Keratinocyte (primary cell): ENCODE data around the gene ALG2. TPM values are rescaled to one million over a fixed set of nuclear protein-coding genes. Genes with fewer than 3 reads are reported as not detected.
A peak's percentile ranks its signal among the peaks of the same experiment; 100 is the strongest.

ENCODE experiments used
- DNase-seq: peaks from one replicate; pipeline ENCODE4 v3.0.0-alpha.2; 2011; ENCODE audit warnings: low read depth, missing footprints, low spot score
- FAIRE-seq: peaks from 2 replicates; lab custom pipeline; 2011; peaks lifted over from hg19 to GRCh38; lab: Jason Lieb, UNC
- H2AFZ ChIP-seq: 2 replicates; pipeline ENCODE4 v1.6.0; 2012; ENCODE audit warnings: low read length, control low read depth, inconsistent platforms; ENCODE audit not compliant: control insufficient read depth
- H3K27ac ChIP-seq: 2 replicates; pipeline ENCODE4 v1.5.1; 2011; ENCODE audit warnings: low read length; ENCODE audit not compliant: control insufficient read depth, insufficient read depth
- H3K27me3 ChIP-seq: 3 replicates; pipeline ENCODE4 v1.6.0; 2011; ENCODE audit warnings: low read length; ENCODE audit not compliant: control insufficient read depth, insufficient read depth; ENCODE audit errors: extremely low read depth
- H3K36me3 ChIP-seq, 2 experiments: 2 replicates in 1 of 2; 3 replicates in 1 of 2; pipeline ENCODE4 v1.5.1; 2011; ENCODE audit warnings: low read length in 2 of 2, mild to moderate bottlenecking in 1 of 2; ENCODE audit not compliant: control insufficient read depth in 2 of 2, insufficient read depth in 2 of 2; ENCODE audit errors: extremely low read depth in 1 of 2
- H3K4me1 ChIP-seq: 3 replicates; pipeline ENCODE4 v1.5.1; 2011; ENCODE audit warnings: low read length; ENCODE audit not compliant: control insufficient read depth, insufficient read depth; ENCODE audit errors: extremely low read depth
- H3K4me2 ChIP-seq: 3 replicates; pipeline ENCODE4 v1.6.0; 2011; ENCODE audit warnings: low read depth, low read length; ENCODE audit not compliant: control insufficient read depth, insufficient read depth; ENCODE audit errors: extremely low read depth
- H3K4me3 ChIP-seq, 3 experiments: fragments of 200-600 bp in 1 of 3; sonication (generic) in 1 of 3; 2 replicates in 2 of 3; 3 replicates in 1 of 3; pipeline ENCODE4 v1.5.1; 2011 to 2016; ENCODE audit warnings: low read length in 3 of 3, mild to moderate bottlenecking in 3 of 3, control low read depth in 2 of 3, inconsistent platforms in 1 of 3, low read depth in 1 of 3, mixed read lengths in 1 of 3, mixed run types in 1 of 3, moderate library complexity in 1 of 3; ENCODE audit not compliant: control insufficient read depth in 2 of 3, insufficient read depth in 2 of 3; ENCODE audit errors: extremely low read depth in 1 of 3
- H3K79me2 ChIP-seq: 2 replicates; pipeline ENCODE4 v1.6.0; 2012; ENCODE audit warnings: low read length; ENCODE audit not compliant: control insufficient read depth, insufficient read depth
- H3K9ac ChIP-seq: 3 replicates; pipeline ENCODE4 v1.6.0; 2011; ENCODE audit warnings: low read length; ENCODE audit not compliant: control insufficient read depth, insufficient read depth; ENCODE audit errors: extremely low read depth
- H3K9me1 ChIP-seq: 3 replicates; pipeline ENCODE4 v1.6.0; 2011; ENCODE audit warnings: low read length; ENCODE audit not compliant: control insufficient read depth, insufficient read depth; ENCODE audit errors: extremely low read depth
- H3K9me3 ChIP-seq: 2 replicates; pipeline ENCODE4 v1.5.1; 2012; ENCODE audit warnings: low read depth, low read length; ENCODE audit not compliant: control insufficient read depth
- H4K20me1 ChIP-seq: 3 replicates; pipeline ENCODE4 v1.6.0; 2011; ENCODE audit warnings: low read length; ENCODE audit not compliant: control insufficient read depth, insufficient read depth; ENCODE audit errors: extremely low read depth
- EZH2 ChIP-seq: IDR thresholded peaks from one replicate; pipeline ENCODE4 v1.6.1; 2012; ENCODE audit warnings: inconsistent platforms, mild to moderate bottlenecking, low read length, moderate library complexity
- dilution Hi-C: fragments of 300-500 bp; cut with MboI; formaldehyde crosslinking; loops from one replicate; pipeline ENCODE4 v1.7.0; 2020; ENCODE audit warnings: low sequenced_read_pairs; ENCODE audit not compliant: extremely low pct_ligation_motif_present
- polyA plus RNA-seq, 5 experiments: library from polyadenylated mRNA; depleted of rRNA in 3 of 5; stranded (reverse) in 3 of 5; stranded (forward) in 1 of 5; unstranded in 1 of 5; fragments of >200 nt; gene quantifications; 1 replicate in 1 of 5; 2 replicates in 3 of 5; 3 replicates in 1 of 5; pipeline versions ENCODE4 v1.2.1 to v1.2.3, GENCODE V29; 2011 to 2012; ENCODE audit warnings: missing spikeins in 2 of 5, low read depth in 1 of 5, low replicate concordance in 1 of 5
- TF ChIP-seq, protein P1 (sequence below), 3 experiments: IDR thresholded peaks in 1 of 3; conservative IDR thresholded peaks in 1 of 3; optimal IDR thresholded peaks in 1 of 3; 2 replicates in 2 of 3; 3 replicates in 1 of 3; pipeline versions ENCODE3 to v1.5.1; 2011; ENCODE audit warnings: low read length in 3 of 3, mild to moderate bottlenecking in 3 of 3, moderate library complexity in 2 of 3, control low read depth in 1 of 3, inconsistent platforms in 1 of 3; ENCODE audit not compliant: insufficient read depth in 2 of 3; ENCODE audit errors: extremely low read depth in 1 of 3

The ALG2 gene
- polyA plus RNA-seq, 1 donor (not counting 4 experiments of a cell fraction or from before 2014, with no cell fraction given): 57.1 TPM

DNA sequence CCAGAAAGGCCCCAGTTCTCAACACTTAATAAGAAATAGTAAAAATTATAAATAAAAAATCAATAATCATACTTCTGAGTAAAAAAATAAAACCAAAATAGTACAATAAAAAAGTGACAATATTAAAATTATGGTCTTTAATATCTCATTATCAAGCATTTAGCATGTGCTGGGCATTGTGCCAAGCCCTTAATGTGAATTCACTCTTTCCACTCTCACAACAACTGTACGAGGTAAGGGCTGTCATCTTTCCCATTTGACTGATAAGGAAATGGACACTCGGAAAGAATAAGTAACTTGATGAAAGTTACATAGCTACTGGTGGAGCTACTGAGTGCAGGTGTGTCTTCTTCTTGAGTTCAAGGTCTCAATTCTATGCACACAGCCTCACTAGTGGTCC, 43.9 kb upstream of the ALG2 start:
- Histone ChIP-seq H3K27ac (no peak overlapping the region), H3K4me3 (no peak overlapping the region), H3K36me3 (no peaks in the 10 kb centered on the region), H3K27me3 (no peaks in the 10 kb centered on the region), H3K4me1 (no peaks in the 10 kb centered on the region), H2AFZ (no peak overlapping the region), H3K9ac (no peak overlapping the region), H3K9me3 (no peaks in the 10 kb centered on the region), H3K9me1 (no peaks in the 10 kb centered on the region), H3K79me2 (no peaks in the 10 kb centered on the region), H4K20me1 (no peaks in the 10 kb centered on the region), H3K4me2 (no peak overlapping the region)
- FAIRE-seq (no peak), DNase-seq (no peak)
- TF ChIP-seq, protein P1, sequence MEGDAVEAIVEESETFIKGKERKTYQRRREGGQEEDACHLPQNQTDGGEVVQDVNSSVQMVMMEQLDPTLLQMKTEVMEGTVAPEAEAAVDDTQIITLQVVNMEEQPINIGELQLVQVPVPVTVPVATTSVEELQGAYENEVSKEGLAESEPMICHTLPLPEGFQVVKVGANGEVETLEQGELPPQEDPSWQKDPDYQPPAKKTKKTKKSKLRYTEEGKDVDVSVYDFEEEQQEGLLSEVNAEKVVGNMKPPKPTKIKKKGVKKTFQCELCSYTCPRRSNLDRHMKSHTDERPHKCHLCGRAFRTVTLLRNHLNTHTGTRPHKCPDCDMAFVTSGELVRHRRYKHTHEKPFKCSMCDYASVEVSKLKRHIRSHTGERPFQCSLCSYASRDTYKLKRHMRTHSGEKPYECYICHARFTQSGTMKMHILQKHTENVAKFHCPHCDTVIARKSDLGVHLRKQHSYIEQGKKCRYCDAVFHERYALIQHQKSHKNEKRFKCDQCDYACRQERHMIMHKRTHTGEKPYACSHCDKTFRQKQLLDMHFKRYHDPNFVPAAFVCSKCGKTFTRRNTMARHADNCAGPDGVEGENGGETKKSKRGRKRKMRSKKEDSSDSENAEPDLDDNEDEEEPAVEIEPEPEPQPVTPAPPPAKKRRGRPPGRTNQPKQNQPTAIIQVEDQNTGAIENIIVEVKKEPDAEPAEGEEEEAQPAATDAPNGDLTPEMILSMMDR (optimal IDR thresholded peaks at IDR 0.05 in 1 of 3, IDR thresholded peaks at IDR 0.05 in 1 of 3, conservative IDR thresholded peaks at IDR 0.05 in 1 of 3; ENCODE audit: extremely low read depth in 1 of 3, insufficient read depth in 2 of 3, low read length in 3 of 3): no peak
- TF ChIP-seq EZH2: no peak
- dilution Hi-C loops: no loop called here

GRCh38 chr9:99264070-99264680, 42.4 kb upstream of the ALG2 start:
- Histone ChIP-seq H4K20me1 (no peaks in the 10 kb centered on the region), H3K27ac (no peak overlapping the region), H3K36me3 (no peaks in the 10 kb centered on the region), H3K4me1 (no peaks in the 10 kb centered on the region), H3K9me1 (no peaks in the 10 kb centered on the region), H3K4me2 (no peak overlapping the region), H3K4me3 (no peak overlapping the region), H3K79me2 (no peaks in the 10 kb centered on the region), H3K9me3 (no peaks in the 10 kb centered on the region), H2AFZ (no peak overlapping the region), H3K9ac (no peak overlapping the region), H3K27me3 (no peaks in the 10 kb centered on the region)
- DNase-seq (no peak), FAIRE-seq (no peak)
- dilution Hi-C loops: no loop called here
- TF ChIP-seq EZH2: no peak
- TF ChIP-seq, protein P1 (optimal IDR thresholded peaks at IDR 0.05 in 1 of 3, IDR thresholded peaks at IDR 0.05 in 1 of 3, conservative IDR thresholded peaks at IDR 0.05 in 1 of 3; ENCODE audit: extremely low read depth in 1 of 3, insufficient read depth in 2 of 3, low read length in 3 of 3): peak; percentile 29 to 61 (median 40)
